ENCODE results near the gene TBC1D22A. TPM values are rescaled to one million over a fixed set of nuclear protein-coding genes. Genes with fewer than 3 reads are reported as not detected.

The TBC1D22A gene
- total RNA-seq, 1 donor from 2014 or later: 14.3 TPM

DNA sequence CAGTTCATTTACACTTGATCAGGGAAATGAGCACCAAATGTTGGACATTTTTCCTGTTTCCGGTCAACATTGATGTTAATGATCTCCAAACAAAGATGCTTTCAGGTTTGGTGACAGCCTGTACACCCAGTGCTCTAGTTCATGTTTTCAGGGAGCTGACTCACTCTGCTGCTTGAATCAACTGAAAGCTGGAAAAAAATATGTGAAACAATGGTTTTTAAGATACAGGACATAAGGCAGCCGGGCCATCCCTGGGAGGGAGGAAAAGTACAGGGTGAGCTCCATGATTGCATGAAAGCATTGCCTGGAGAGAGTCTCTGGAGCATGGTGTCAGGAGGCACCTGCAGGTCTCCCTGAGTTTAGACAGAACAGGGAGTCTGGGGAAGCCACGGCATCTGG is 259.6 kb downstream of the TBC1D22A start:
- DNase-seq (ENCODE audit: low read depth, low spot score): no peak

DNA sequence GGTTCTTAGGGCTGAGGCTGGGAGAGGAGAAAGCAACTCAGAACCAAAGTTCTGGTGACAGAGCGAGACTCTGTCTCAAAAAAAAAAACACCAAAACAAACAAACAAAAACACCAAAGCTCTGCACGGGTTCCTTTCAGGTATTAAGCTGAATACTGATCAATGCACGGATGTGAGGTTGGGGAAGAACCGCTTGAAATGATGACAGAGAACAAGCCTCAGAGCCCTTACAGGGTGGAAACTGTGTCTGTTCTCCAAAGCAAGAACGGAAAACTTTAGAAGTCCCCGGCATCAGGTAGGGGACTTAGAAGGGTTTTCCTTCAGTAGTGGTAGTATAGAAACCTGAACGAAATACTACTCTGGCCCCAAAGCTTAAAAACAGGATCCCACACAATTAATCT is 260.0 kb downstream of the TBC1D22A start:
- TF ChIP-seq, protein P1, sequence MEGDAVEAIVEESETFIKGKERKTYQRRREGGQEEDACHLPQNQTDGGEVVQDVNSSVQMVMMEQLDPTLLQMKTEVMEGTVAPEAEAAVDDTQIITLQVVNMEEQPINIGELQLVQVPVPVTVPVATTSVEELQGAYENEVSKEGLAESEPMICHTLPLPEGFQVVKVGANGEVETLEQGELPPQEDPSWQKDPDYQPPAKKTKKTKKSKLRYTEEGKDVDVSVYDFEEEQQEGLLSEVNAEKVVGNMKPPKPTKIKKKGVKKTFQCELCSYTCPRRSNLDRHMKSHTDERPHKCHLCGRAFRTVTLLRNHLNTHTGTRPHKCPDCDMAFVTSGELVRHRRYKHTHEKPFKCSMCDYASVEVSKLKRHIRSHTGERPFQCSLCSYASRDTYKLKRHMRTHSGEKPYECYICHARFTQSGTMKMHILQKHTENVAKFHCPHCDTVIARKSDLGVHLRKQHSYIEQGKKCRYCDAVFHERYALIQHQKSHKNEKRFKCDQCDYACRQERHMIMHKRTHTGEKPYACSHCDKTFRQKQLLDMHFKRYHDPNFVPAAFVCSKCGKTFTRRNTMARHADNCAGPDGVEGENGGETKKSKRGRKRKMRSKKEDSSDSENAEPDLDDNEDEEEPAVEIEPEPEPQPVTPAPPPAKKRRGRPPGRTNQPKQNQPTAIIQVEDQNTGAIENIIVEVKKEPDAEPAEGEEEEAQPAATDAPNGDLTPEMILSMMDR (conservative IDR thresholded peaks at IDR 0.05): no peak
- H3K4me3 Mint-ChIP-seq: no peak overlapping the region
- DNase-seq (ENCODE audit: low read depth, low spot score): no peak
- H3K4me1 Mint-ChIP-seq: peaks cover 12% of the 10 kb centered on the region
- peaks cover 3% of the 10 kb centered on the region for H3K9me3 Mint-ChIP-seq
- peaks cover 17% of the 10 kb centered on the region for H3K36me3 Mint-ChIP-seq (ENCODE audit: low read depth)
- H3K27ac Mint-ChIP-seq (ENCODE audit: unreplicated experiment): peak overlapping the region; percentile 77
- peaks cover 9% of the 10 kb centered on the region for H3K27me3 Mint-ChIP-seq (ENCODE audit: low read depth)

More for the DNA sequence above, 259.6 kb downstream of the TBC1D22A start:
- Mint-ChIP-seq H3K4me3 (no peak overlapping the region), H3K27me3 (ENCODE audit: low read depth) (peaks cover 9% of the 10 kb centered on the region), H3K27ac (ENCODE audit: unreplicated experiment) (peak overlapping the region; percentile 77), H3K36me3 (ENCODE audit: low read depth) (peaks cover 17% of the 10 kb centered on the region), H3K9me3 (peaks cover 3% of the 10 kb centered on the region), H3K4me1 (peaks cover 12% of the 10 kb centered on the region)
- TF ChIP-seq, protein P1 (conservative IDR thresholded peaks at IDR 0.05): no peak

DNA sequence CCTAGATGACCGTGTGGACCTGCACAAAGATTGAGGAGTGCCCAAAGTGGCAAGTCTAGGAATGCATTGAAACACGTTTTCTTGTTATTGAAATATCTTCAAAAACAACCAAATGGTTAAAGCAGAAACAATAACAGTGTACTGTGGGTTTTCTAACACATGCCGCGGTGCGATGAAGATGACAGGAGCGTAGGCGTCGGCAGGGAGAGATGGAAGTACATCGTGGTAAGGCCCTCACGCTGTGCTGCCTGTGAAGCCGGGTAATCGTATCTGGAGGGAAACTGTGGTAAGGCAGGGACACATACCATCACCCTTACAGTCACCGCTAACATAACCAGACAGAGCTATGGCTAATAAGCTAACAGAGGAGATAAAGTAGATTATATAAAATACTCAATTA is 261.4 kb downstream of the TBC1D22A start:
- DNase-seq (ENCODE audit: low read depth, low spot score): no peak
- Mint-ChIP-seq H3K9me3 (peaks cover 3% of the 10 kb centered on the region), H3K27ac (ENCODE audit: unreplicated experiment) (no peak overlapping the region), H3K36me3 (ENCODE audit: low read depth) (peaks cover 17% of the 10 kb centered on the region), H3K4me3 (no peak overlapping the region), H3K27me3 (ENCODE audit: low read depth) (peaks cover 14% of the 10 kb centered on the region), H3K4me1 (peaks cover 23% of the 10 kb centered on the region)
- TF ChIP-seq, protein P1 (conservative IDR thresholded peaks at IDR 0.05): no peak

DNA sequence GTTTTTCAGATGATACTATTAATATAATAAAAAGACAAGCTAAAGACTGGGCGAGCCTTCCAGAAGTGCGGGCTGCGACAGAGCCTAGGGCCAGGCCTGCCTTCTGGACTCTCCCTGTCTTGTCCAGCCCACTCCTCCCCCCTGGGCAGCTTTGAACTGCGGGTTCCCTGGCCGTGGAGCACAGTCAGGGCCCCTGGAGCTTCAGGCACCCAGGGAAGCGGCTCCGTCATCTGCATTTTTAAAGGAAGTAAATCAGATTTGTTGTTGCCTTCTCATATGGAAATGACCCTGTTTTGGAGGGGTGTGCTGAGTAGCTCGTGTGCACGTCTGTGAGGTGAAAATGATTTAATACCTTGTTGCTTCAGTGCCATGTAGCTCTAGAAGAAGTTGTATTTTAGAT is 265.3 kb downstream of the TBC1D22A start:
- H3K36me3 Mint-ChIP-seq (ENCODE audit: low read depth): peaks cover 11% of the 10 kb centered on the region
- peaks cover 28% of the 10 kb centered on the region for H3K4me1 Mint-ChIP-seq
- DNase-seq (ENCODE audit: low read depth, low spot score): no peak
- peaks cover 26% of the 10 kb centered on the region for H3K27me3 Mint-ChIP-seq (ENCODE audit: low read depth)
- no peaks in the 10 kb centered on the region for H3K9me3 Mint-ChIP-seq
- peak overlapping the region; percentile 44 for H3K27ac Mint-ChIP-seq (ENCODE audit: unreplicated experiment)
- TF ChIP-seq, protein P1 (conservative IDR thresholded peaks at IDR 0.05): no peak
- H3K4me3 Mint-ChIP-seq: no peak overlapping the region

DNA sequence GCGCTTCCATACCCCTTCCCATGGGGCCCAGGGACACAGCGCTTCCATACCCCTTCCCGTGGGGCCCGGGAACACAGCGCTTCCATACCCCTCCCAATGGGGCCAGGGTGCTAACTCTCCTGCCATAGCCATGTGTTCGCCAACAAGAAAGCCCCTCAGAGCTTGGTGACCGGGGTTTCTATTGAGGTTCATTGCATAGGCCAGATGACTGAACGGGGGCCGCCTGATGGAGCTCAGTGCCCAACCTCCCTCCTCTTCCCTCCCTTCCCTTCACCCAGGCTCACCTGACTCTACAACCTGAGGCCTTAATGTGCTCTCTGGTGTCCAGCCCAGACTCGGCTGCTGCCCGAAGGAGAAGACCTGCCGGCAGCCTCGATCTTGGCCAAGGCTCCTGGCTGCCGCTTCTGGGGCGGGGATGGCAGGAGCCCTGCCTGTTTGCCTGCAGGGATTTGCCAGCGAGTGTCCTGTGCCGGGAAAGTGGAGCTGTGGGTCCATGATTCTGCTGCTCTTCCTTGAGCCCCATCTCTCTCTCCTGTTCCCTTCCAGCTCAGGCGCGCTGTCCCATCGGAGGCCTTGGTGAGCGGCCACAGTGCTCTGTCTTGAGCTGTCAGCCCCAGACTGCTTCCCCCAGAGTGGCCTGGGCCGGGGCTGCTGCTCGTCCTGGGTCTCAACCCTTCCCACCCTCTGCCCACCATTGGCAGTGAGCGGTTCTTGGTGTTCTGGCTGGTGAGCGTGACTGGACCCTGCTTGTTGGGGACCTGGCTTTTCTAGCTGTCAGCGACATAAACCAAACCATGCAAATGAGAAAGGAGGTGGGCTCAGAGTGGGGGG is 267.0 kb downstream of the TBC1D22A start:
- Mint-ChIP-seq H3K36me3 (ENCODE audit: low read depth) (no peaks in the 10 kb centered on the region), H3K27ac (ENCODE audit: unreplicated experiment) (peak overlapping the region; percentile 64), H3K27me3 (ENCODE audit: low read depth) (peaks cover 36% of the 10 kb centered on the region), H3K4me1 (peaks cover 28% of the 10 kb centered on the region), H3K4me3 (peak overlapping the region; percentile 65), H3K9me3 (no peaks in the 10 kb centered on the region)
- TF ChIP-seq, protein P1 (conservative IDR thresholded peaks at IDR 0.05): no peak
- no peak for DNase-seq (ENCODE audit: low read depth, low spot score)

Measured in neural crest cell (in vitro differentiated cells).